ENCODE measurements around the gene FIZ1. TPM values are rescaled to one million over a fixed set of nuclear protein-coding genes. Genes with fewer than 3 reads are reported as not detected.

Gene FIZ1
- total RNA-seq, 1 donor from 2014 or later: 4.8 TPM

DNA sequence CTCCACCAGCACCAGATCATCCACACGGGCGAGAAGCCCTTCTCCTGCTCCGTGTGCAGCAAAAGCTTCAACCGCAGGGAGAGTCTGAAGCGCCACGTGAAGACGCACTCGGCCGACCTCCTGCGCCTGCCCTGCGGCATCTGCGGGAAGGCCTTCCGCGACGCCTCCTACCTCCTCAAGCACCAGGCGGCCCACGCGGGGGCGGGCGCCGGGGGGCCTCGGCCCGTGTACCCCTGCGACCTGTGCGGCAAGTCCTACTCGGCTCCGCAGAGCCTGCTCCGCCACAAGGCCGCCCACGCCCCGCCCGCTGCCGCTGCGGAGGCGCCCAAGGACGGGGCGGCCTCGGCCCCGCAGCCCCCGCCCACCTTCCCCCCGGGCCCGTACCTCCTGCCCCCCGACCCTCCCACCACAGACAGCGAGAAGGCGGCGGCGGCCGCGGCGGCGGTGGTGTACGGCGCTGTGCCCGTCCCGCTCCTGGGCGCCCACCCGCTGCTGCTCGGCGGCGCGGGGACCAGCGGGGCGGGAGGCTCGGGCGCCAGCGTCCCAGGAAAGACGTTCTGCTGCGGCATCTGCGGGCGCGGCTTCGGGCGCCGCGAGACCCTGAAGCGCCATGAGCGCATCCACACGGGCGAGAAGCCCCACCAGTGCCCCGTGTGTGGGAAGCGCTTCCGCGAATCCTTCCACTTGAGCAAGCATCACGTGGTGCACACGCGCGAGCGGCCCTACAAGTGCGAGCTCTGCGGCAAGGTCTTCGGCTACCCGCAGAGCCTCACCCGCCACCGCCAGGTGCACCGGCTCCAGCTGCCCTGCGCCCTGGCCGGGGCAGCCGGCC is 15.6 kb upstream of the FIZ1 start:
- no peak for TF ChIP-seq EZH2phosphoT487 (IDR thresholded peaks at IDR 0.05)
- TF ChIP-seq EZH2 (IDR thresholded peaks at IDR 0.05): no peak
- TF ChIP-seq, protein P1, sequence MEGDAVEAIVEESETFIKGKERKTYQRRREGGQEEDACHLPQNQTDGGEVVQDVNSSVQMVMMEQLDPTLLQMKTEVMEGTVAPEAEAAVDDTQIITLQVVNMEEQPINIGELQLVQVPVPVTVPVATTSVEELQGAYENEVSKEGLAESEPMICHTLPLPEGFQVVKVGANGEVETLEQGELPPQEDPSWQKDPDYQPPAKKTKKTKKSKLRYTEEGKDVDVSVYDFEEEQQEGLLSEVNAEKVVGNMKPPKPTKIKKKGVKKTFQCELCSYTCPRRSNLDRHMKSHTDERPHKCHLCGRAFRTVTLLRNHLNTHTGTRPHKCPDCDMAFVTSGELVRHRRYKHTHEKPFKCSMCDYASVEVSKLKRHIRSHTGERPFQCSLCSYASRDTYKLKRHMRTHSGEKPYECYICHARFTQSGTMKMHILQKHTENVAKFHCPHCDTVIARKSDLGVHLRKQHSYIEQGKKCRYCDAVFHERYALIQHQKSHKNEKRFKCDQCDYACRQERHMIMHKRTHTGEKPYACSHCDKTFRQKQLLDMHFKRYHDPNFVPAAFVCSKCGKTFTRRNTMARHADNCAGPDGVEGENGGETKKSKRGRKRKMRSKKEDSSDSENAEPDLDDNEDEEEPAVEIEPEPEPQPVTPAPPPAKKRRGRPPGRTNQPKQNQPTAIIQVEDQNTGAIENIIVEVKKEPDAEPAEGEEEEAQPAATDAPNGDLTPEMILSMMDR (IDR thresholded peaks at IDR 0.05): no peak

DNA sequence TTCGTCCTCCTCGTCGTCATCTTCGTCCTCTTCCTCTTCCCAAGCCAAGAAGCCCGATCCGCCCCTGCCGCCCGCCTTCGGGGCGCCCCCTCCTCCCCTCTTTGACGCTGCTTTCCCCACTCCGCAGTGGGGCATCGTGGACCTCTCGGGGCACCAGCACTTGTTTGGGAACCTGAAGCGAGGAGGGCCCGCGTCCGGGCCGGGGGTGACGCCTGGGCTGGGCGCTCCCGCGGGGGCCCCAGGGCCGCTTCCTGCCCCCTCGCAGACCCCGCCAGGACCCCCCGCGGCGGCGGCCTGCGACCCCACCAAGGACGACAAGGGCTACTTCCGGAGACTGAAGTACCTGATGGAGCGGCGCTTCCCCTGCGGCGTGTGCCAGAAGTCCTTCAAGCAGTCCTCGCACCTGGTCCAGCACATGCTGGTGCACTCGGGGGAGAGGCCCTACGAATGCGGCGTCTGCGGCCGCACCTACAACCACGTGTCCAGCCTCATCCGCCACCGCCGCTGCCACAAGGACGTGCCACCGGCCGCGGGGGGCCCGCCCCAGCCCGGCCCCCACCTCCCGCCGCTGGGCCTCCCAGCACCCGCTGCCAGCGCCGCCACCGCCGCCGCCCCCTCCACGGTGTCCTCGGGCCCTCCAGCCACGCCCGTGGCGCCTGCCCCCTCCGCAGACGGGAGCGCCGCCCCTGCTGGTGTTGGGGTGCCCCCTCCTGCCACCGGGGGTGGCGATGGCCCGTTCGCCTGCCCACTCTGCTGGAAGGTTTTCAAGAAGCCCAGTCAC is 14.8 kb upstream of the FIZ1 start:
- H3K27ac ChIP-seq: no peak overlapping the region
- no peaks in the 10 kb centered on the region for H3K36me3 ChIP-seq
- H2AFZ ChIP-seq (replicated peaks): no peak overlapping the region
- no peaks in the 10 kb centered on the region for H3K9me3 ChIP-seq (ENCODE audit: low read depth)
- no peaks in the 10 kb centered on the region for H3F3A ChIP-seq (ENCODE audit: low read depth)
- Mint-ChIP-seq H3K4me1 (peaks cover 14% of the 10 kb centered on the region), H3K4me3 (no peak overlapping the region), H3K27ac (no peak overlapping the region), H3K27me3 (ENCODE audit: insufficient read depth, low read depth) (peaks cover 6% of the 10 kb centered on the region), H3K9me3 (no peaks in the 10 kb centered on the region), H3K36me3 (peaks cover 25% of the 10 kb centered on the region)
- no peak for DNase-seq (ENCODE audit: low spot score)
- no peaks in the 10 kb centered on the region for H3K27me3 ChIP-seq
- no peak overlapping the region for H3K9ac ChIP-seq
- no peak overlapping the region for H3K4me2 ChIP-seq
- H3K79me2 ChIP-seq (ENCODE audit: low read depth): peaks cover 19% of the 10 kb centered on the region
- peaks cover 38% of the 10 kb centered on the region for H4K20me1 ChIP-seq (ENCODE audit: low read depth)
- no peaks in the 10 kb centered on the region for H3K4me1 ChIP-seq
- H3K4me3 ChIP-seq: no peak overlapping the region
- no peak for TF ChIP-seq EZH2 (IDR thresholded peaks at IDR 0.05)
- TF ChIP-seq, protein P1 (IDR thresholded peaks at IDR 0.05): no peak
- no peak for TF ChIP-seq EZH2phosphoT487 (IDR thresholded peaks at IDR 0.05)

More for the DNA sequence above, 15.6 kb upstream of the FIZ1 start:
- no peak overlapping the region for H2AFZ ChIP-seq (replicated peaks)
- H3K9me3 Mint-ChIP-seq: no peaks in the 10 kb centered on the region
- H3K4me2 ChIP-seq: no peak overlapping the region
- H3K79me2 ChIP-seq (ENCODE audit: low read depth): peaks cover 11% of the 10 kb centered on the region
- peaks cover 5% of the 10 kb centered on the region for H3F3A ChIP-seq (ENCODE audit: low read depth)
- peaks cover 17% of the 10 kb centered on the region for H3K4me1 Mint-ChIP-seq
- H4K20me1 ChIP-seq (ENCODE audit: low read depth): peaks cover 32% of the 10 kb centered on the region
- H3K27me3 Mint-ChIP-seq (ENCODE audit: insufficient read depth, low read depth): peaks cover 6% of the 10 kb centered on the region
- H3K27ac Mint-ChIP-seq: no peak overlapping the region
- no peaks in the 10 kb centered on the region for H3K36me3 ChIP-seq
- no peaks in the 10 kb centered on the region for H3K4me1 ChIP-seq
- H3K27ac ChIP-seq: no peak overlapping the region
- no peak for DNase-seq (ENCODE audit: low spot score)
- no peak overlapping the region for H3K4me3 Mint-ChIP-seq
- no peaks in the 10 kb centered on the region for H3K9me3 ChIP-seq (ENCODE audit: low read depth)
- H3K9ac ChIP-seq: no peak overlapping the region
- peaks cover 19% of the 10 kb centered on the region for H3K36me3 Mint-ChIP-seq
- H3K4me3 ChIP-seq: no peak overlapping the region
- no peaks in the 10 kb centered on the region for H3K27me3 ChIP-seq

DNA sequence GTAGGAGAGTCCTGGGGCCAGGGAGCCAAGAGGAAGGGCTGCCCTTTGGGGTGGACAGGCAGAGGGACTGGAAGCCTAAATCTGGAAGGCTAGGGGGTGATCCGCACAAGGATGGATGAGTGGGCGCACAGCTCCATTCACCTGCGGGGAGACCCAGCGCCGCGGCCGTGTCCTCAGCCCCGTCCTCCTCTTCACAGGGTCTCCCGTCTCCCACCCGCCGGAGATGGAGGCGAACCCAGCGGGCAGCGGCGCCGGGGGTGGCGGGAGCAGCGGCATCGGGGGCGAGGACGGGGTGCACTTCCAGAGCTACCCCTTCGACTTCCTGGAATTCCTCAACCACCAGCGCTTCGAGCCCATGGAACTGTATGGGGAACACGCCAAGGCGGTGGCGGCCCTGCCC is 14.1 kb upstream of the FIZ1 start:
- H3K4me1 Mint-ChIP-seq: peaks cover 15% of the 10 kb centered on the region
- peaks cover 6% of the 10 kb centered on the region for H3K27me3 Mint-ChIP-seq (ENCODE audit: insufficient read depth, low read depth)
- Histone ChIP-seq H3K27me3 (no peaks in the 10 kb centered on the region), H2AFZ (replicated peaks) (no peak overlapping the region), H4K20me1 (ENCODE audit: low read depth) (peaks cover 45% of the 10 kb centered on the region), H3K9me3 (ENCODE audit: low read depth) (no peaks in the 10 kb centered on the region), H3K27ac (no peak overlapping the region), H3F3A (ENCODE audit: low read depth) (no peaks in the 10 kb centered on the region), H3K79me2 (ENCODE audit: low read depth) (peaks cover 26% of the 10 kb centered on the region), H3K4me3 (no peak overlapping the region), H3K36me3 (no peaks in the 10 kb centered on the region), H3K4me1 (no peaks in the 10 kb centered on the region), H3K4me2 (no peak overlapping the region), H3K9ac (no peak overlapping the region)
- H3K4me3 Mint-ChIP-seq: no peak overlapping the region
- no peak overlapping the region for H3K27ac Mint-ChIP-seq
- no peak for DNase-seq (ENCODE audit: low spot score)
- peaks cover 24% of the 10 kb centered on the region for H3K36me3 Mint-ChIP-seq
- no peaks in the 10 kb centered on the region for H3K9me3 Mint-ChIP-seq
- TF ChIP-seq EZH2 (IDR thresholded peaks at IDR 0.05) (no peak), EZH2phosphoT487 (IDR thresholded peaks at IDR 0.05) (no peak)
- TF ChIP-seq, protein P1 (IDR thresholded peaks at IDR 0.05): no peak

Measured in neural progenitor cell (in vitro differentiated cells).